ENCODE results near the gene STARD3NL. TPM values are rescaled to one million over a fixed set of nuclear protein-coding genes. Genes with fewer than 3 reads are reported as not detected.
"Not testable (repeated sequence)": the region's sequence is repeated elsewhere in the genome, so short reads cannot be mapped to it uniquely, and the experiment has no call there.

The STARD3NL gene
- polyA plus RNA-seq, 4 donors = 29.5 to 39.4 (median 35.2) TPM

- H3K36me3 ChIP-seq (ENCODE audit: control insufficient read depth in 3 of 3, insufficient read depth in 2 of 3, low read depth in 1 of 3, low read length in 3 of 3); FAIRE-seq; H3K27ac ChIP-seq (ENCODE audit: low read depth in 1 of 3, low read length in 2 of 3); H3K4me3 ChIP-seq (ENCODE audit: low read depth in 1 of 3, low read length in 3 of 3); H3K9me3 ChIP-seq (ENCODE audit: control insufficient read depth in 2 of 2, insufficient read depth in 1 of 2, low read depth in 1 of 2, low read length in 1 of 2); H3K27me3 ChIP-seq (ENCODE audit: control insufficient read depth in 3 of 3, insufficient read depth in 3 of 3, low read length in 3 of 3); DNase-seq; H3K4me1 ChIP-seq (ENCODE audit: control insufficient read depth in 3 of 3, insufficient read depth in 2 of 3, low read depth in 1 of 3, low read length in 2 of 3): not testable (repeated sequence)
- 94 to 96% (median 95%) methylated on average over 9 of the region's 9 CpGs for WGBS, 3 donors
Measured at GRCh38 chr7:38175547-38175946, 2.5 kb upstream of the STARD3NL start.

GRCh38 chr7:38177621-38178003, 433 bp upstream of the STARD3NL start:
- Histone ChIP-seq H3K27me3 (ENCODE audit: control insufficient read depth in 3 of 3, insufficient read depth in 3 of 3, low read length in 3 of 3) (peaks cover 0 to 8% (median 0%) of the 10 kb centered on the region in 3 donors), H3K4me3 (ENCODE audit: low read depth in 1 of 3, low read length in 3 of 3) (peak overlapping the region; percentile 69 to 87 (median 81)), H3K9me3 (ENCODE audit: control insufficient read depth in 2 of 2, insufficient read depth in 1 of 2, low read depth in 1 of 2, low read length in 1 of 2) (no peaks in the 10 kb centered on the region), H3K27ac (ENCODE audit: low read depth in 1 of 3, low read length in 2 of 3) (peak overlapping the region; percentile 24 to 95 (median 92)), H3K36me3 (ENCODE audit: control insufficient read depth in 3 of 3, insufficient read depth in 2 of 3, low read depth in 1 of 3, low read length in 3 of 3) (no peaks in the 10 kb centered on the region), H3K4me1 (ENCODE audit: control insufficient read depth in 3 of 3, insufficient read depth in 2 of 3, low read depth in 1 of 3, low read length in 2 of 3) (peaks cover 0 to 8% (median 4%) of the 10 kb centered on the region in 3 donors)
- DNase-seq (no peak), FAIRE-seq (no peak)
- 4 to 5% (median 5%) methylated on average over 15 of the region's 15 CpGs for WGBS, 3 donors

- Histone ChIP-seq H3K27me3 (ENCODE audit: control insufficient read depth in 3 of 3, insufficient read depth in 3 of 3, low read length in 3 of 3) (peaks cover 0 to 8% (median 0%) of the 10 kb centered on the region in 3 donors), H3K4me3 (ENCODE audit: low read depth in 1 of 3, low read length in 3 of 3) (peak overlapping the region; percentile 69 to 87 (median 81)), H3K4me1 (ENCODE audit: control insufficient read depth in 3 of 3, insufficient read depth in 2 of 3, low read depth in 1 of 3, low read length in 2 of 3) (peaks cover 0 to 8% (median 4%) of the 10 kb centered on the region in 3 donors), H3K27ac (ENCODE audit: low read depth in 1 of 3, low read length in 2 of 3) (peak overlapping the region; percentile 74 to 95 (median 92)), H3K9me3 (ENCODE audit: control insufficient read depth in 2 of 2, insufficient read depth in 1 of 2, low read depth in 1 of 2, low read length in 1 of 2) (no peaks in the 10 kb centered on the region), H3K36me3 (ENCODE audit: control insufficient read depth in 3 of 3, insufficient read depth in 2 of 3, low read depth in 1 of 3, low read length in 3 of 3) (no peaks in the 10 kb centered on the region)
- WGBS, 3 donors = 4 to 8% (median 7%) methylated on average over 15 of the region's 15 CpGs
- DNase-seq (no peak), FAIRE-seq (no peak)
Measured at GRCh38 chr7:38178695-38179344, 775 bp downstream of the STARD3NL start.

- 22 to 42% (median 26%) methylated on average over 2 of the region's 2 CpGs for WGBS, 3 donors
- peaks cover 0 to 2% (median 0%) of the 10 kb centered on the region in 3 donors for H3K36me3 ChIP-seq (ENCODE audit: control insufficient read depth in 3 of 3, insufficient read depth in 2 of 3, low read depth in 1 of 3, low read length in 3 of 3)
- H3K27ac ChIP-seq (ENCODE audit: low read depth in 1 of 3, low read length in 2 of 3) = peak overlapping the region in 1 of 3 donors; percentile 41
- no peak overlapping the region for H3K4me3 ChIP-seq (ENCODE audit: low read depth in 1 of 3, low read length in 3 of 3)
- no peak for FAIRE-seq
- no peaks in the 10 kb centered on the region for H3K9me3 ChIP-seq (ENCODE audit: control insufficient read depth in 2 of 2, insufficient read depth in 1 of 2, low read depth in 1 of 2, low read length in 1 of 2)
- H3K27me3 ChIP-seq (ENCODE audit: control insufficient read depth in 3 of 3, insufficient read depth in 3 of 3, low read length in 3 of 3) = peaks cover 0 to 8% (median 0%) of the 10 kb centered on the region in 3 donors
- no peak for DNase-seq
- H3K4me1 ChIP-seq (ENCODE audit: control insufficient read depth in 3 of 3, insufficient read depth in 2 of 3, low read depth in 1 of 3, low read length in 2 of 3) = peaks cover 0 to 8% (median 4%) of the 10 kb centered on the region in 3 donors
Measured at GRCh38 chr7:38179776-38180226, 1.8 kb downstream of the STARD3NL start.

- H3K36me3 ChIP-seq (ENCODE audit: control insufficient read depth in 3 of 3, insufficient read depth in 2 of 3, low read depth in 1 of 3, low read length in 3 of 3) = peaks cover 0 to 2% (median 0%) of the 10 kb centered on the region in 3 donors
- H3K4me1 ChIP-seq (ENCODE audit: control insufficient read depth in 3 of 3, insufficient read depth in 2 of 3, low read depth in 1 of 3, low read length in 2 of 3) = peaks cover 5 to 8% (median 8%) of the 10 kb centered on the region in 3 donors
- H3K9me3 ChIP-seq (ENCODE audit: control insufficient read depth in 2 of 2, insufficient read depth in 1 of 2, low read depth in 1 of 2, low read length in 1 of 2) = no peaks in the 10 kb centered on the region
- 83 to 97% (median 91%) methylated on average over 1 of the region's 1 CpG for WGBS, 3 donors
- DNase-seq = no peak
- no peak overlapping the region for H3K27ac ChIP-seq (ENCODE audit: low read depth in 1 of 3, low read length in 2 of 3)
- H3K4me3 ChIP-seq (ENCODE audit: low read depth in 1 of 3, low read length in 3 of 3) = no peak overlapping the region
- H3K27me3 ChIP-seq (ENCODE audit: control insufficient read depth in 3 of 3, insufficient read depth in 3 of 3, low read length in 3 of 3) = no peaks in the 10 kb centered on the region
- no peak for FAIRE-seq
Measured at GRCh38 chr7:38181111-38181510, 3.1 kb downstream of the STARD3NL start.

- Histone ChIP-seq H3K36me3 (ENCODE audit: control insufficient read depth in 3 of 3, insufficient read depth in 2 of 3, low read depth in 1 of 3, low read length in 3 of 3) (peaks cover 0 to 2% (median 0%) of the 10 kb centered on the region in 3 donors), H3K9me3 (ENCODE audit: control insufficient read depth in 2 of 2, insufficient read depth in 1 of 2, low read depth in 1 of 2, low read length in 1 of 2) (no peaks in the 10 kb centered on the region), H3K27ac (ENCODE audit: low read depth in 1 of 3, low read length in 2 of 3) (no peak overlapping the region), H3K4me3 (ENCODE audit: low read depth in 1 of 3, low read length in 3 of 3) (no peak overlapping the region), H3K27me3 (ENCODE audit: control insufficient read depth in 3 of 3, insufficient read depth in 3 of 3, low read length in 3 of 3) (no peaks in the 10 kb centered on the region), H3K4me1 (ENCODE audit: control insufficient read depth in 3 of 3, insufficient read depth in 2 of 3, low read depth in 1 of 3, low read length in 2 of 3) (peaks cover 5 to 8% (median 8%) of the 10 kb centered on the region in 3 donors)
- no peak for DNase-seq
- 88 to 95% (median 90%) methylated on average over 1 of the region's 1 CpG for WGBS, 3 donors
- FAIRE-seq = no peak
Measured at GRCh38 chr7:38182450-38182849, 4.4 kb downstream of the STARD3NL start.

GRCh38 chr7:38185395-38186307, 7.6 kb downstream of the STARD3NL start:
- peaks cover 0 to 2% (median 0%) of the 10 kb centered on the region in 3 donors for H3K36me3 ChIP-seq (ENCODE audit: control insufficient read depth in 3 of 3, insufficient read depth in 2 of 3, low read depth in 1 of 3, low read length in 3 of 3)
- H3K27me3 ChIP-seq (ENCODE audit: control insufficient read depth in 3 of 3, insufficient read depth in 3 of 3, low read length in 3 of 3) = no peaks in the 10 kb centered on the region
- no peak for FAIRE-seq
- no peak overlapping the region for H3K4me3 ChIP-seq (ENCODE audit: low read depth in 1 of 3, low read length in 3 of 3)
- 84 to 91% (median 90%) methylated on average over 6 of the region's 6 CpGs for WGBS, 3 donors
- H3K27ac ChIP-seq (ENCODE audit: low read depth in 1 of 3, low read length in 2 of 3) = no peak overlapping the region
- peaks cover 0 to 5% (median 4%) of the 10 kb centered on the region in 3 donors for H3K4me1 ChIP-seq (ENCODE audit: control insufficient read depth in 3 of 3, insufficient read depth in 2 of 3, low read depth in 1 of 3, low read length in 2 of 3)
- no peaks in the 10 kb centered on the region for H3K9me3 ChIP-seq (ENCODE audit: control insufficient read depth in 2 of 2, insufficient read depth in 1 of 2, low read depth in 1 of 2, low read length in 1 of 2)
- DNase-seq = no peak

GRCh38 chr7:38186593-38187314, 8.7 kb downstream of the STARD3NL start:
- no peaks in the 10 kb centered on the region for H3K27me3 ChIP-seq (ENCODE audit: control insufficient read depth in 3 of 3, insufficient read depth in 3 of 3, low read length in 3 of 3)
- peaks cover 0 to 5% (median 4%) of the 10 kb centered on the region in 3 donors for H3K4me1 ChIP-seq (ENCODE audit: control insufficient read depth in 3 of 3, insufficient read depth in 2 of 3, low read depth in 1 of 3, low read length in 2 of 3)
- H3K4me3 ChIP-seq (ENCODE audit: low read depth in 1 of 3, low read length in 3 of 3) = no peak overlapping the region
- no peaks in the 10 kb centered on the region for H3K9me3 ChIP-seq (ENCODE audit: control insufficient read depth in 2 of 2, insufficient read depth in 1 of 2, low read depth in 1 of 2, low read length in 1 of 2)
- no peak overlapping the region for H3K27ac ChIP-seq (ENCODE audit: low read depth in 1 of 3, low read length in 2 of 3)
- no peak for FAIRE-seq
- DNase-seq = no peak
- 83 to 95% (median 89%) methylated on average over 4 of the region's 4 CpGs for WGBS, 3 donors
- H3K36me3 ChIP-seq (ENCODE audit: control insufficient read depth in 3 of 3, insufficient read depth in 2 of 3, low read depth in 1 of 3, low read length in 3 of 3) = peaks cover 0 to 2% (median 0%) of the 10 kb centered on the region in 3 donors

All from small intestine (tissue), 7 donors.